Nephron progenitor cell (in vitro differentiated cells): ENCODE measurements around the gene LMO7.

Experiments
- DNase-seq: peaks from one replicate; pipeline ENCODE4 v3.0.0; 2021
- H3K27ac Mint-ChIP-seq: 2 replicates; pipeline ENCODE4 v1.8.0; 2021; ENCODE audit warnings: mild to moderate bottlenecking, moderate library complexity, mixed read lengths
- H3K27me3 Mint-ChIP-seq: 2 replicates; pipeline ENCODE4 v1.8.0; 2021; ENCODE audit warnings: mild to moderate bottlenecking, low read depth, mixed read lengths; ENCODE audit not compliant: poor library complexity
- H3K36me3 Mint-ChIP-seq: 2 replicates; pipeline ENCODE4 v1.8.0; 2021; ENCODE audit warnings: low read depth, mixed read lengths
- H3K4me1 Mint-ChIP-seq: 2 replicates; pipeline ENCODE4 v1.8.0; 2021; ENCODE audit warnings: mixed read lengths
- H3K4me3 Mint-ChIP-seq: 2 replicates; pipeline ENCODE4 v1.8.0; 2021; ENCODE audit warnings: mild to moderate bottlenecking, moderate library complexity, mixed read lengths
- H3K9me3 Mint-ChIP-seq: 2 replicates; pipeline ENCODE4 v1.8.0; 2021; ENCODE audit warnings: mild to moderate bottlenecking, moderate library complexity, mixed read lengths
- CTCF ChIP-seq: fragments of 200-600 bp; sonication (generic); IDR thresholded peaks from 2 replicates; pipeline ENCODE4 v1.5.0; 2021; ENCODE audit warnings: antibody characterized with exemption

LMO7 gene

GRCh38 chr13:75908141-75908540 lies 272.0 kb downstream of the LMO7 start:
- no peaks in the 10 kb centered on the region for H3K27me3 Mint-ChIP-seq
- peak; percentile 14 for DNase-seq
- TF ChIP-seq CTCF = no peak
- H3K36me3 Mint-ChIP-seq = no peaks in the 10 kb centered on the region
- H3K4me3 Mint-ChIP-seq = no peak overlapping the region
- H3K9me3 Mint-ChIP-seq = no peaks in the 10 kb centered on the region
- peaks cover 15% of the 10 kb centered on the region for H3K4me1 Mint-ChIP-seq
- peak overlapping the region; percentile 55 for H3K27ac Mint-ChIP-seq
